Left ventricle myocardium superior (tissue), 1 donor: ENCODE measurements around the gene PLPP6. TPM values are rescaled to one million over a fixed set of nuclear protein-coding genes. Genes with fewer than 3 reads are reported as not detected.

Experiments used
- ATAC-seq: fragments of 200-7000 bp; cut with Tn5 transposase; one replicate; pipeline ENCODE4 v1.9.1; 2020; ENCODE audit warnings: mild to moderate bottlenecking, moderate library complexity
- DNase-seq: peaks from one replicate; pipeline ENCODE4 v3.0.0-alpha.2; 2020
- intact Hi-C: fragments of 100-400 bp; cut with micrococcal nuclease; formaldehyde crosslinking; loops from one replicate; pipeline ENCODE4 v1.11.0; 2022
- total RNA-seq: library from RNA; stranded (reverse); fragmentation: NEBNext Ultra II Directional; extraction: Animal tissue kit (Norgen Biotek cat#: 25700); gene quantifications from one replicate; pipeline ENCODE4 v1.2.1, GENCODE V29; 2021
- donor health status: DM: no; HTN: yes; CAD: no; lungs with severe emphysema.

Gene PLPP6
- total RNA-seq, 1 donor from 2014 or later = 1.8 TPM

DNA sequence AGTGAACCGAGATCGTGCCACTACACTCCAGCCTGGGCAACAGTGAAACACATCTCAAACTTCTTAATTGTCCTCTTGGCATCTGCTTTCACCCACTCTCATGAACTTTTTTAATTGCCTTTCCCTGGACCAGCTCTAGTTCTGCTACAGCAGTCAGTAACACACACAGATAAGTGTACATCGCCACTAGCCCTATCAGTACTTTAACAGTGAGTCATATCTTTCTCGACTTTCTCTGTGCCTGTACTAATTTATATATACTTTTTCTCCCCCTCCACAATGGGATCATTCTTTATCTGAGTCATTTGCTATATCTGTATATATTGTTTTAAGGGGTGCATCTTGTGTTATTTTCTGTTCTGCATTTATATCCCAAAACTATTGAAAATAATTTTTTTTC, 24.0 kb downstream of the PLPP6 start:
- DNase-seq (no peak), ATAC-seq (peak; percentile 75)
- intact Hi-C loops = no loop called here

DNA sequence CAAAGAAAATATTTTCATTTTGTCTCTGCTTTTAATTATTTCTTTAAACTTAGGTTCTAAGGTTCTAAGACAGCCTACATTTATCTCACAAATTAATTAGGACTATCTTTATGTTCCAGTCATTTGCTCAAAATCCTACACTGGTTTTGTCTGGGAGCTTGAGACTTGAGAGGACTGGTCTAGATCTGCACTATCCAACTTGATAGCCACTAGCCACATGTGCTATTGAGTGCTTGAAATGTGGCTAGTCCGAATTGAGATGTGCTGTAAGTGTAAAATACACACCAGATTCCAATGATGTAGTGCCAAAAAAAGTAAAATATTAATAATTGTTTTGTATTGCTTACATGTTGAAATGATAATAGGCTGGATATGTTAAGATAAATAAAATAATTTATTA, 24.5 kb downstream of the PLPP6 start:
- ATAC-seq (peak; percentile 38), DNase-seq (no peak)
- intact Hi-C loops = no loop called here

DNA sequence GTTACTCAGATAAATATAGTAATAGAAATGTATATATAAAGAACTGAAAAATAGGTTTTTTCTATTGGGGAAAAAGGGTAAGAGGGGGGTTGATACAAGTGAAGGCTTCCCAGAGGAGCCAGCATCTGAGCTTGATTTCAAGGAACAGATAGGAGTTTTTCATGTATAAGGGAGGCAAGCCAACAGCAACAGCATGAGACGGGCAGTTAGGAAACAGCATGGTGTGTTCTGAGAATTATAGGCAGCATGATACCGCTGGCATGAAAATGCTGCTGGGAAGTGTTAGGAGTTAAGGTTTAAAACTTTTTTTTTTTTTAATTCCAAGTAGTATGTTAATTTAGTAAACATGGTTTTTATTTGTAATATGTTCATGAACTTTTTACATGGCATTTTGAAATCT, 26.9 kb downstream of the PLPP6 start:
- DNase-seq (no peak), ATAC-seq (no peak)
- intact Hi-C loops = no loop called here

DNA sequence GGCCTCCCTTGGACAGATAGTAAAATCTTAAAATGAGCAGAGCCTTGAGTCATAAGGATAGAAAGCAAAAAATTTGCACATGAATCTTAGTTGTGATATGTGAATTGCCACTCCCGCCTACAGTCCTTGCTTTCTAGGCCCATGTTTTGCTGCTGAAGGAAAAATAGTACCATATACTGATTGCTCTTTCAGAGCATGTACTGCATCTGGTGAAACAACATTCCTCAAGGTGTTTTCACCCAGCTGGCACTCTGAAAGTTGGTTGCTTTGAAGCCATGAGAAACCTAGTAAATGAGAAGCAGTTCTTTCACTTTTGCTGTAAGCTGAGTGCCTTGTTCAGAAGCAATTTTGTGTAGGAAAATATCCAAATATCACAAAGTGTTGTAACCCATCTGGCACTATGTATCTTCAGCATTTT, 27.6 kb downstream of the PLPP6 start:
- ATAC-seq (peak; percentile 13), DNase-seq (no peak)
- intact Hi-C loops = no loop called here

DNA sequence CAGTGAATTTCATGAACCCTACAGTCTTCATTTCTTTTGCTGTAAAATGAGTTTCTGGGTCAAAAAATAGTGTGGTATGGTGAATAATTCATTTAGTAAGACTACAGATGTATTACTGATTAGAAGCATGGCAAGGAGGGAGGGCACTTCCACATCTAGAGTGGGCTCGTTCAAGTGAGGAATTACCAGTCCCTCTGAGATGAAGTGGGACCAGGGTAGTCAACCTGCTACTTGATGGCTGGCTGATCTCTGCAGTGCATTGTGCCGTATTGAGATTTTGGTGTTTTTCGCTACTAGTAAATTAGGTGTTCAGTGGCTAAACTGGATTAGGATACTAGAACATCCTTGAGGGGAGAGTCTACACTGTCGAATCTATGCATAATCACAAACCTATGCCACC, 28.1 kb downstream of the PLPP6 start:
- intact Hi-C loops = no loop called here
- ATAC-seq (no peak), DNase-seq (no peak)

DNA sequence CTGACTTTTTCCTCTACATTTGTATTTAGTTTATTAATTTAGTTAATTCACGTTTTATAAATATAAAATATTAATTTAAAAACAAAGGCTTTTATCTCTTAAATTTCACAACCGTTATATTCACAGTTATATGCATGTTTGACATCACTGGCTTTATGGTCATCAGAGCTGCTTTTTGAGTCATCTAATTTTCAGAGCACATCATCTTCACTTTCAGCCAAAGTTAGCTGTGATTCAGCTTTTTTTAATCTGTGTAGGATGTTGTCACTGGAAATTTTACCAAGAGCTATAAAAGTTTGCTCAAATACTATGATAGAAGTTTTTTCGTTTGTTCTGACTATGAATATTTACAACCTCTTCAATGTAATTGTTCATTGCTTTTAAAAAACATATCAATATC, 29.7 kb downstream of the PLPP6 start:
- intact Hi-C loops = no loop called here
- no peak for ATAC-seq

DNA sequence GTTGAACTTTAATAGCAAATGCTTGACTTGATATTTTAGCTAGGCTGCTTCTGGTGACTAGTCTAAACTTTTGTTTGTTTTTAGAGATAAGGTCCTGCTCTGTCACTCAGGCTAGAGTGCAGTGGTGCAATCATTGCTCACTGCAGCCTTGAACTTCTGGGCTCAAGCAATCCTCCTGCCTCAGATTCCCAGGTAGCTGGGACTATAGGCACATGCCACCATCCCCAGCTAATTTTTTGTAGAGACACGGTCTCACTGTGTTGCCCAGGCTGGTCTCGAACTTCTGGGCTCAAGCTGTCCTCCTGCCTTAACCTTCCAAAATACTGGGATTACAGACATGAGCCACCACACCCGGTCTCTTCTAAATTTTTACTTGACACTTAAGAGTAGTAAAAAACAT, 38.0 kb downstream of the PLPP6 start:
- intact Hi-C loops = no loop called here
- DNase-seq = no peak
- no peak for ATAC-seq

More for the DNA sequence above, 29.7 kb downstream of the PLPP6 start:
- no peak for DNase-seq

DNA sequence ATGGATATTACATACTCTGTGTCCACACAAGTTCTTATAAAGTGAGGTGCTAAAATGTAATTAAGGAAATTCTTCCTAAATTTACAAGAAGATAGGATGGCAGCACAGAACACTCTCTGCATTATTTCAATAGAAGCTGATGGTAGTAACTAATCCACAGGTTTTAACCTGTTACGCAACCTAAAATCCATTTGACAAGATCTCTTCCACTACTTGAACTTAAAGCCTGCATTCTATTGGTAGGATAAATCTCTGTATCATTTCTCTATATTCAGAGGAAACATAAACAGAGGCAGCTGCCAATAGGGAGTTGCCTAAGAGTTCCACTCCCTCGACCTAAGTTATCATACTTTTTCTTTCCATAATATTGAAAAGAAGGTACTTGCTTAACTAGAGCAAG, 38.8 kb downstream of the PLPP6 start:
- DNase-seq = no peak
- ATAC-seq = no peak
- intact Hi-C loops = no loop called here

DNA sequence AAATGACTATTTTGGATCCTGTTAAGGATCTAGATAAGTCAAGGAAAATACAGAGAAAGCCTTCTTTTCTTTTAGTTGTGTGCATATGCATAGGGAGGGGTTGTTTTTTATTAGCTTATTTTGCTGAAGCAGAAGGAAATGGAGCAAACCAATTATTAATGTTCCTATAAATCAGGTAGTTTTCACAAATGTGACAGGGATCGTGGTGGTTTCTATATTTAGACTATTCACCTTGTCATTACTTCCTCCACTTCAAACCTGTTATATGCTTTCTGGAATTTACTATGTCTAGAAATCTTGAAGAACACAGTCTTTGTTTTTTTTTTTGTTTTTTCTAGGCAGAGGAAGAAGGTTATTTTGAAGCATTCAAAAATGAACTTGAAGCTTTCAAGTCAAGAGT, 39.4 kb downstream of the PLPP6 start:
- intact Hi-C loops = no loop called here
- DNase-seq = no peak
- no peak for ATAC-seq

DNA sequence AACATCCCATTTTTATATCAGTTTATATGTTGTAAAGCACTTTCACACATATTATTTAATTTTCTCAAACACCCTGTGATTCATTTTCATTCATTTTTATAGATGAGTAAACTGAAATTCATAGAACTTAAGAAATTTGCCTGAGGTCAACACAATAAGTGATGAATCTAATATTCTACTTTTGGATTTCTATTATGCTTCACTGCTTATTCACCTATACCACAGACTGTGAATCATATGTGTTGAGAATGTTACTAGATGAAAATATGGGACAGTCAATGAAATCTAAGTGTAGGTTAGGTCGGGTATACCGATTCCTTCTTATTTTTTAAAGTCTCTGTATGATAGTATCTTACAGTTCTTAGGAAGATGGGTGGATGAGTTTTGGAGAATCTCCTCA, 42.0 kb downstream of the PLPP6 start:
- DNase-seq (no peak), ATAC-seq (no peak)
- intact Hi-C loops = no loop called here

DNA sequence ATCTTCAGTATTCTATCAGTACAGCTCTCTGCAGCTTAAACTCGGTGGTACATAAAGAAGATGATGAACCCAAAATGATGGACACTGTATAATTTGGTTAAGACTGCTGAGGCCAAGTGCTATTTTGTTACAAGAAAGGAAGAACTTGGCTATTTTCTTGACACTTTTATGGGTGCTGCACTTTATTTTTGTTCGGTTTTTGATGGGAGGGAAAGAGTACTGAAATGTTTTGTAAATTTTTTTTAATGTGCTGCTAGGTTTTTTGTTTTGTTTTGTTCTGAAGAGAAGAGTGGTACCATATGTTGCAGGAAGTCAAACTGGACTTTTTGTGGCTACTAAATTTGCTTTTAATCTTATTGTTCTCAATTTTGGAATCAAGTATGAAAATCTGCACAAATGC, 43.9 kb downstream of the PLPP6 start:
- intact Hi-C loops = no loop called here
- no peak for DNase-seq
- no peak for ATAC-seq

DNA sequence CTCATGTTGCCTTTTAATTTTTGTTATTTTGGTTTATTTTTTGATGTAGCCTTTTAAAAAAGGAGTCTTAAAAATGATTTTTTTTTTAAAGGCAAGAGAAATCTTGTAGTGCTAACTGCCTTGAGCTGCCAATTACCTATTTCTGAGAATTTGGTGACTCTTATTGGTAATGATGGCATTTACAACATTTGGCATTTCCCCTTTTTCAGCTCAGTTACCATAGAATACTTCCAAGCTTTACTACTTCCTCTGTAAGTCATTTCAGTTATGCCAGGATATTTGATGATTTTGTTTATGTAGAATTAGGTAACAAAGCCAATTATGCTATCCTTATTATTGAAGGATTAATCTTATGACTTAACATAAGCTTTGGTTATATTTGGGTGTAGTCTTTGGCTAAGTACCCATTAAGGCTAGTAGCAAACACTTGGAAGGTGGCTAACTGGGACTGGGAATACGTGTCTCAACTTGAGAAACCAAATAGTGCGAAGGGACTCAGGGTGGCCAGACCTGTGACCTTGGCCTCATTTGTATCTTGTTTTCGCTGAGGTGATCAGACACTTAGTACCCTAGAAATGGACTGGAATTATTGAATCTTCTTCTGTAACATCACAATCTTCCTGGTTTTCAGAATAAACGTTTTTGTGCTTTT, 45.0 kb downstream of the PLPP6 start:
- intact Hi-C loops = no loop called here
- DNase-seq (no peak), ATAC-seq (no peak)

DNA sequence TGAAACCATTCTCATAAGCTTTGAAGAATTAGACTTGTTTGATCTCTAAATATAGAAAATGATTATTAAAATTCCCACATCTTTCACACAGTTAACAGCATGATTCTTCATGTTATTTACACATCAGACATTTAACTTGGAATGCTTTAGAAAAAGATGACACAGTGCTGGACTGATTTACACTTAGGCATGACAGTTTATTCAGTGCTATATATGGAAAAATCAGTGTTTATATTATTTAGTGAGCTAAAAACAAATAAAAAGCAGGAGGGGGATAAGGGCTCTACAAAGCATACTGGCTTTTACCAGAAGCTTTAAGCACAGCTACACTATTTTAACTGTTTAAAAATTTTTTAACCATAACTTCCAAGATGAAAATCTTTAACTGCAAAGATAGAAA, 47.3 kb downstream of the PLPP6 start:
- intact Hi-C loops = no loop called here
- ATAC-seq = no peak
- no peak for DNase-seq

DNA sequence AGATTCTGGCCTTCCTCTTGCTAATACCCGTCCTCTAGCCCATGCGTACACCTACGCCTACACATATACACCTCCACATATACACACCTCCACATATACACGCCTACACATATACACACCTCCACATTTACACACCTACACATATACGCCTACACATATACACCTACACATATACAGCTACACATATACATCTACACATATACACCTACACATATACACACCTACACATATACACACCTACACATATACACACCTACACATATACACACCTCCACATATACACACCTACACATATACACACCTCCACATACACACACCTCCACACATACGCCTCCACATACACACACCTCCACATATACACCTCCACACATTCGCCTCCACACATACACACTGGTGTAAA, 51.8 kb downstream of the PLPP6 start:
- DNase-seq (no peak), ATAC-seq (peak; percentile 37)
- intact Hi-C loops = no loop called here

DNA sequence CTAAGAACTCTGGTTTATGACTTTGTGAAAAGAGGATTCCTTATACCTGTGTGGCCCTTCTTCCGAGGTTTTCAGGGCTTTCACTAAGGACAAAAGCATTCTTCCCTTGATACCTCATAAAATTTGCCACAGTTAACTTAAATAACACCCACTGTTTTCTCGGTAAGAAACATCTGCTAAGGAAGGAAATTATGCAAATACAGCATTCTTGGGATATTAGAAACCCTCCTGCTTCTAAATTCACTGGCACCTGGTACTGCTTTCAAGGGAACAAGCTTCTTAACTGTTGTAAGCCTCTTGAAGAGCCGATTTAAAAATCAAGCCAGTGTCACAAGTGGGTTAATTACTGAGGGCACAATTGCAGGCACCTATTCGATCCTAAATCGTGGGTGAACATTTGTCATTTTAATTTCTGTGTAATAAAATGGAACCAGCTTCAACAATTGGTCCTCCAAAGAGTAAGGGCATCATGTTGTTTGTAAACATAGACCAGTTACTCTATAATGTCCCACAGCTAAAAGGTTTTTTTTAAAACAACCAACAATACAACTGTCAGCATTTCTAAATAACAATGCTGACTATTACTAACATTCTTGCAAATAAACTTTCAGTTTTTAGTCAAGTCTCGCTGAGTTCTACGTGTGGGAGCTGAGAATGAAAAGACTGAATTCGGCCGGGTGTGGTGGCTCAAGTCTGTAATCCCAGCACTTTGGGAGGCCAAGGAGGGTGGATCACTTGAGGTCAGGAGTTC, 52.3 kb downstream of the PLPP6 start:
- ATAC-seq = no peak
- no peak for DNase-seq
- intact Hi-C loops = no loop called here

Other genes starting within 250 kb of the PLPP6 start
- 2.1 TPM for gene SLC1A1, start 171.8 kb upstream of the PLPP6 start, total RNA-seq
- gene SPATA6L, start 4.2 kb downstream of the PLPP6 start, total RNA-seq = 0.87 TPM
- gene CDC37L1, start 17.3 kb downstream of the PLPP6 start, total RNA-seq = 35.3 TPM
- gene AK3, start 78.9 kb downstream of the PLPP6 start, total RNA-seq = 219 TPM
- gene RCL1, start 130.7 kb downstream of the PLPP6 start, total RNA-seq = 4.7 TPM